Fibroblast of skin of left quadriceps (primary cell): ENCODE data around the gene NEDD4L.

Source experiments
- DNase-seq, 2 experiments: peaks; one replicate each; pipeline ENCODE4 v3.0.0-alpha.2; 2013; ENCODE audit warnings: low read depth in 2 of 2

NEDD4L gene

GRCh38 chr18:58345875-58346274 lies 301.8 kb downstream of the NEDD4L start:
- DNase-seq = no peak

GRCh38 chr18:58347135-58347534 lies 303.1 kb downstream of the NEDD4L start:
- DNase-seq = no peak

- no peak for DNase-seq
Measured at GRCh38 chr18:58348517-58348916, 304.5 kb downstream of the NEDD4L start.

- DNase-seq = no peak
Measured at GRCh38 chr18:58348951-58349350, 304.9 kb downstream of the NEDD4L start.

GRCh38 chr18:58349650-58350049 lies 305.6 kb downstream of the NEDD4L start:
- DNase-seq = no peak

- no peak for DNase-seq
Measured at GRCh38 chr18:58350526-58350925, 306.5 kb downstream of the NEDD4L start.

GRCh38 chr18:58351776-58352175 lies 307.8 kb downstream of the NEDD4L start:
- no peak for DNase-seq

- DNase-seq = no peak
Measured at GRCh38 chr18:58353581-58353980, 309.6 kb downstream of the NEDD4L start.

GRCh38 chr18:58354051-58354450 lies 310.0 kb downstream of the NEDD4L start:
- no peak for DNase-seq

GRCh38 chr18:58354791-58355190 lies 310.8 kb downstream of the NEDD4L start:
- no peak for DNase-seq

- DNase-seq = no peak
Measured at GRCh38 chr18:58355243-58355642, 311.2 kb downstream of the NEDD4L start.

- no peak for DNase-seq
Measured at GRCh38 chr18:58359218-58359617, 315.2 kb downstream of the NEDD4L start.

GRCh38 chr18:58359620-58360019 lies 315.6 kb downstream of the NEDD4L start:
- no peak for DNase-seq

GRCh38 chr18:58360324-58360723 lies 316.3 kb downstream of the NEDD4L start:
- DNase-seq = no peak

- no peak for DNase-seq
Measured at GRCh38 chr18:58361212-58361611, 317.2 kb downstream of the NEDD4L start.

GRCh38 chr18:58362027-58362575 lies 318.1 kb downstream of the NEDD4L start:
- peak; percentile 72 to 75 for DNase-seq

GRCh38 chr18:58362829-58363271 lies 318.8 kb downstream of the NEDD4L start:
- DNase-seq = no peak

GRCh38 chr18:58363767-58364540 lies 319.9 kb downstream of the NEDD4L start:
- no peak for DNase-seq

GRCh38 chr18:58364876-58365528 lies 321.0 kb downstream of the NEDD4L start:
- no peak for DNase-seq

GRCh38 chr18:58367425-58368140 lies 323.6 kb downstream of the NEDD4L start:
- no peak for DNase-seq

- no peak for DNase-seq
Measured at GRCh38 chr18:58369616-58370015, 325.6 kb downstream of the NEDD4L start.

GRCh38 chr18:58370038-58370580 lies 326.1 kb downstream of the NEDD4L start:
- no peak for DNase-seq
